ENCODE data around the gene FAM162A.

- TF ChIP-seq CTCF (IDR thresholded peaks at IDR 0.05; ENCODE audit: low read depth, low read length, poor library complexity, severe bottlenecking): no peak
- no peak for TF ChIP-seq EZH2phosphoT487 (IDR thresholded peaks at IDR 0.05; ENCODE audit: borderline replicate concordance, low read length)
Observed at GRCh38 chr3:122443090-122443489, 59.1 kb downstream of the FAM162A start.

Data from DOHH2 (cell line).